G401.6 (cell line): ENCODE measurements around the gene EPHA8.

Experiments used
- FAIRE-seq: peaks from 2 replicates; lab custom pipeline; 2012; peaks lifted over from hg19 to GRCh38; lab: Jason Lieb, UNC

Gene EPHA8

DNA sequence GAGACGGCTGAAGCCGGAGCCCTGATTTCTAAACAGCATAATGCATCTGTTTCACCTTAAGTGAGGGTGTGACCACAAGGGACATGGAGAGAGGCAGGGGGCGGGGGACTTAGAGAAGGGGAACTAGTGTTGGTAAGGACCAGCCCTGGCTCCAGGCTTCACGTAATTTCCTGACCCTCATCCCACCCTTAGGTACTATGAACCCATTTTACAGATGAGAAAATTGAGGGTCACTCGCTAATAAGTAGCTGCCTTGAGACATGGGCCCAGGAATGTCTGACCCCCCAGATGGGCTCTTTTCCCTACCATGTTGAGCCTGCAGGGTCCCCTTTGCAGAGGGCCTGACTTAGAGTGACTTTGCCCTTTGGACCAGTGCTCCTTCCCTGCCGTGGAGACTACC lies 4.7 kb downstream of the EPHA8 start:
- no peak for FAIRE-seq

GRCh38 chr1:22569269-22569668 lies 6.0 kb downstream of the EPHA8 start:
- FAIRE-seq = no peak

- FAIRE-seq = no peak
Observed at GRCh38 chr1:22570140-22570909, 7.0 kb downstream of the EPHA8 start.

DNA sequence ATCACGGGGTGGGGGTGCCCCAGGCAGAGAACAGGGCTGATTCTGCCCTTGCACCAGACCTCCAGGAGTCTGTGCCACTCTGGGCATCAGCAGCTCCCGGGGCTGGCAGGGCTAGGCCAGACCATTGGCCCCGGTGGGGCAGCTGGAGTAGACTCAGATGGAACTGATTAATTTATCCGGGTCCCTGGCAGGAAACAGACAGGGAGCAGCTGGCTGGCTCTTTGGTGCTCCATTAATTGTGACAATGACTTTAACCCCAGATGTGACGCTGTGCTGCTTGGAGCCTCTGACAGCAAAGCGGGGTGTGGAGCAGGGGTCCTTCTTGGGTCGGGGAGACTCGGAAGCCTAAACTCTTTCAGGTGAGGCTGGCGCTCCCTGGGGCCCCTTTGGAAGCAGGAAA lies 9.5 kb downstream of the EPHA8 start:
- FAIRE-seq = no peak

DNA sequence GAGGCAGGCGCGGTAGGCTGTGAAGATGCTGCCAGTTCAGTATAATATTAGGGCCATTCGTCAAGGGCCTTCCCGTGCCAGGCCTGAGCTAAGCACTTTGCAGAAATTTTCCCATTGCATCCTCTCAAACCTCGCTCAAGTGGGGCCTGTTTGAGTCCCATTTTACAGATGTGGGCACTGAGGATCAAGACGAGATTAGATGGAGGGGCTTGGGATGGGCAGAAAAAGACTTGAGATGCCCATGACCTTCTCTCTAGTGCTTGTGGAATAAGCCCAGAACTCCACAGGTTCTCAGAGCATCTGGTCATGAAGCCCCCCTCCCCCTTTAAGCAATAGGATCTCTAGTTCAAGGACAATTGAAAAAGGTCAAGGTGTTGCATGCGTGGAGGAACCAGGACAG lies 9.9 kb downstream of the EPHA8 start:
- FAIRE-seq = no peak

DNA sequence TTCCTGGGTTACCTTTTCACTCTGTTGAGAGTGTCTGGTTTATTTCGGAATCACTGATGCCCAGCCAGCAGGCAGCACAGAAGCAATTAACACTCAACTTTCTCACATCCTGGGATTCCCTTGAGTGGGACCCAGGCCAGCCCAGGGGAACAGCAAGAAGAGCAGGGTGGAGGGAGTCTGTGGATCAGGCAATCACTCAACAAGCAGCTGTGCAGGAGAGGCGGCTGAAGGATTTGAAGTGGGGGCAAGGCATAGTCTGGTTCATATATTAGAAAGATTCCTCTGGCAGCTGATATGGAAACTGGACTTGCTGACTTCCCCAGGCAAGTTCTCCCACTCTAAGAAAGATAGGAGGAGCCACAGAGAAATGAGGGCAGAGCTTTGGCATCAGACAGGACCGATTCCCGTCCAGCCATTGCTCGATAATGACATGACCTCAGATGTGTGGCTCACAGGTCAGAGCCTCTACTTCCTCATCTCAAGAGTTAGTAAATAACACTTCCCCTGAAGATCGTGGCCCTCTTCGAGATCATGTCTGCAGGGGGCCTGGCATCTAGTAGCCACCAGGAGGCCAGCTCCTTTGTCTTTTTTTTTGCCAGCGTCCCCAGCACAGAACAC lies 12.4 kb downstream of the EPHA8 start:
- no peak for FAIRE-seq

DNA sequence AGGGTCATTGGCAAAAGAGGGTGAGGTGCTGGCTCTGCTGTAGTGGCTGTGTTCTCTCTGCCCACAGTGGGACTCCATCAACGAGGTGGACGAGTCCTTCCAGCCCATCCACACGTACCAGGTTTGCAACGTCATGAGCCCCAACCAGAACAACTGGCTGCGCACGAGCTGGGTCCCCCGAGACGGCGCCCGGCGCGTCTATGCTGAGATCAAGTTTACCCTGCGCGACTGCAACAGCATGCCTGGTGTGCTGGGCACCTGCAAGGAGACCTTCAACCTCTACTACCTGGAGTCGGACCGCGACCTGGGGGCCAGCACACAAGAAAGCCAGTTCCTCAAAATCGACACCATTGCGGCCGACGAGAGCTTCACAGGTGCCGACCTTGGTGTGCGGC lies 12.9 kb downstream of the EPHA8 start:
- FAIRE-seq = no peak

- FAIRE-seq = no peak
Observed at GRCh38 chr1:22576617-22577016, 13.3 kb downstream of the EPHA8 start.

DNA sequence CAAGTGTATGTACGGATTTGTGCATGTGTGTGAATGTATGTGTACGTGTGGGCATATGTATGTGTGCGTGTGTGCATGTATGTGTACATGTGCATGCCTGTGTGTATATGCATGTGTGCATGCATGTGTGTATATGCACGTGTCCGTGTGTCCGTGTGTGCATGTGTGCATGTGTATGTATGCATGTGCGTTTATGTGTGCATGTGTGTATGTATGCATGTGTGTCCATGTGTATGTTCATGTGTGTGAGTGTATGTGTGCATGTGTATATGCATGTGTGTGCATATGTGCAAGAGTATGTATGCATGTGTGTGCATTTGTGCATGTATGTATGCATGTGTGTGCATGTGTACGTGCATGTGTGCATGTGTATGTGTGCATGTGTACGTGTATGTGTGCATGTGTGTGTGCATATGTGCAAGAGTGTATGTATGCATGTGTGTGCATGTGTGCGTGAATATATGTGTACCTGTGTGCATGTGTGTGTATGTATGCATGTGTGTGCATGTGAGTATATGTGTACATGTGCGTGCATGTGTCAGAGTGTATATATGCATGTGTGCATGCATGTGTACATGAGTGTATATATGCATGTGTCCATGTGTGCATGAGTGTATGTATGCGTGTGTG lies 15.6 kb downstream of the EPHA8 start:
- no peak for FAIRE-seq

- FAIRE-seq = no peak
Observed at GRCh38 chr1:22579541-22580155, 16.4 kb downstream of the EPHA8 start.

DNA sequence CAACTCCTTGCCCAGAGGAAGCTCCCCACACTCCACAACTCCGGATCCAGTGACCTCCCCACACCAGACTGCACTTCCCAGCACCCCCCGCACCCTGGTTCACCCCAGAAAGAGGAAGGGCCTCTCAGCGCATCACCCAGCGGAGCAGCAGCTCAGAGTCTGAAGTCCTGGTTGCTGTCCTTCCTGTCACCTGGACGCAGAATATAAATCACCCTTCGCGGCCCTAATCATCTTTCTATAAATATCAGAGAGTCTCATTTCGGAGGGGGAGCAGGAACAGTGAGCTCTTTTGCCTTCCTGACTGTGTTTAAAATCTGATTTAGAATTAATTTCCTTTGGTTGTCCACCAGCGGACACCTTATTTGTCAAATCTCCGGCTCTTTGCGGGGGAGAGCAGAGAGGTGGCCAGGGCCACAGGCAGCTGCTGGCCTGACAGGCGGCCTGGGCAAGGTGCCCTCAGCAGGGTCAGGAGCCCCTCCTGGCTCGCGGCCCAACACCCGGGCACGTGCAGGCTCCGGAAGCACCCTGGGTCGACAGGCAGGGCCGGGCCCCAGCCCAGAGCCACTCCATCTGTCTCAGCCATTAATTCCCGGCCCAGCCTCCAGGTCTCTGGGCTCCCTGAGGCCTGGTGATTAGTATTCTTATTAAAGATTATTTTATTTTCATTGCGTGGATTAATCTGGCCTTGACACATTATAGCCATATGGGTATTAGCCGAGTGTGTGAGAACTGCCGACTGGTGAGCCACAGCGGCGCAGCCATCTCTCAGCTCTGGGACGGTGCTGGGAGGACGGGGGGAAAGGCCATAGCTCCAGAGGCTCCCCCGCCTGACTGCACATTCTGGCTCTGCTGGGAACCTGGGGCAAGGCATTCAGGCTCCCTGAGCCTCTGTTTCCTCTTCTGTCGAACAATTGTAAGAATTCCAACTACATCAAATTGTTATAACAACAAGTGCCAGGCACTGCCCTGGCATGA lies 19.7 kb downstream of the EPHA8 start:
- FAIRE-seq = no peak

- no peak for FAIRE-seq
Observed at GRCh38 chr1:22584001-22584562, 20.8 kb downstream of the EPHA8 start.

- no peak for FAIRE-seq
Observed at GRCh38 chr1:22584970-22585369, 21.7 kb downstream of the EPHA8 start.

DNA sequence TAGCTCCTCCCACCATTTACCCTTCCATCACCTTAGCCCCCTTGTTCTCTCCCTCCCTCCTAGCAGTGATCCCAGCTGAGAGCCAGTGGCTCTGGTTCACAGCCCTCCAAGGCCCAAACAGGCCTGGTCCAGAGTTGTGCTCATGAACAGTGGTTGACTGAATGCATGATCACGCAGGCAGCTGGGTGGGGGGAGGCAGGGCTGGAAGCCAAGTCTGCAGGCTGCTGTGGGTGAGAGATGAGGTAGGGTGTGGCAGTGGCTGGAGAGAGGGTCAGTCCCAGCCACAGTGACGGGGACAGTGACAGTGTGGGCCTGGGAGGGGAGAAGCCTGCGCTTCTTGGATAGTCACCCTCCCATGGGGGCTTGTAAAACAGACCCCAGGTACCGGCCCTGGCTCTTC lies 22.2 kb downstream of the EPHA8 start:
- no peak for FAIRE-seq

- FAIRE-seq = no peak
Observed at GRCh38 chr1:22586356-22587130, 23.3 kb downstream of the EPHA8 start.

DNA sequence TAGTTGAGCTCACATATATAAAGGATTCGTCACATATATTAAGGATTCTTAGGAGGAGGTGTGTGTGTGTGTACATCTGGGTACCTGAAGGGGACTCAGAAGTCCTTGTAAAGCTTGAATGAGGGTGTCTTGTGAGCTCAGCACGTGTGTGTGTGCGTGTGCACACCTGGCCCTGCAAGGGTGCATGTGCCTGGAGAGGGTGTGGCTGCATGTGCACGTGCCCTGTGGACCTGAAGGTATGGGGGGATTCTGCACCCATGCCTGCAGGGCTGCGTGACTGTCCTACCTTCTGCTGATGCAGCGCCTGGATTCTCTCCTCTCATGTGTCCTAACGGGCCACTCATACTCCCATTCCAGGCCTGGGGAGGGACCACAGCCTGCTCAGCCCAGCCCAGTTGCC lies 24.0 kb downstream of the EPHA8 start:
- no peak for FAIRE-seq

DNA sequence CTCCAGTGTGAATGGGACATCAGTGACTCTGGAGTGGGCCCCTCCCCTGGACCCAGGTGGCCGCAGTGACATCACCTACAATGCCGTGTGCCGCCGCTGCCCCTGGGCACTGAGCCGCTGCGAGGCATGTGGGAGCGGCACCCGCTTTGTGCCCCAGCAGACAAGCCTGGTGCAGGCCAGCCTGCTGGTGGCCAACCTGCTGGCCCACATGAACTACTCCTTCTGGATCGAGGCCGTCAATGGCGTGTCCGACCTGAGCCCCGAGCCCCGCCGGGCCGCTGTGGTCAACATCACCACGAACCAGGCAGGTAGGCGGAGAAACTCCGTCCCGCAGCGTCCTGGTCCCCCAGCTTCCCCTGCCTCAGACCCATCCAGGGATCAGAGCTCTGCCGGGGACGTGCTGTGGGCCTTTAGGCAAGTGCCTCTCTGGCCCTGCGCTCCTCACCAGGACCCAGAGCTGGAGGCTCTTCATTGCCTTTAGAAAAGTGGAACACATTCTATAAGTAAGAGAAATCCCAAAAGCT lies 25.7 kb downstream of the EPHA8 start:
- FAIRE-seq = no peak

GRCh38 chr1:22591576-22591975 lies 28.3 kb downstream of the EPHA8 start:
- no peak for FAIRE-seq

- no peak for FAIRE-seq
Observed at GRCh38 chr1:22592051-22592450, 28.8 kb downstream of the EPHA8 start.

DNA sequence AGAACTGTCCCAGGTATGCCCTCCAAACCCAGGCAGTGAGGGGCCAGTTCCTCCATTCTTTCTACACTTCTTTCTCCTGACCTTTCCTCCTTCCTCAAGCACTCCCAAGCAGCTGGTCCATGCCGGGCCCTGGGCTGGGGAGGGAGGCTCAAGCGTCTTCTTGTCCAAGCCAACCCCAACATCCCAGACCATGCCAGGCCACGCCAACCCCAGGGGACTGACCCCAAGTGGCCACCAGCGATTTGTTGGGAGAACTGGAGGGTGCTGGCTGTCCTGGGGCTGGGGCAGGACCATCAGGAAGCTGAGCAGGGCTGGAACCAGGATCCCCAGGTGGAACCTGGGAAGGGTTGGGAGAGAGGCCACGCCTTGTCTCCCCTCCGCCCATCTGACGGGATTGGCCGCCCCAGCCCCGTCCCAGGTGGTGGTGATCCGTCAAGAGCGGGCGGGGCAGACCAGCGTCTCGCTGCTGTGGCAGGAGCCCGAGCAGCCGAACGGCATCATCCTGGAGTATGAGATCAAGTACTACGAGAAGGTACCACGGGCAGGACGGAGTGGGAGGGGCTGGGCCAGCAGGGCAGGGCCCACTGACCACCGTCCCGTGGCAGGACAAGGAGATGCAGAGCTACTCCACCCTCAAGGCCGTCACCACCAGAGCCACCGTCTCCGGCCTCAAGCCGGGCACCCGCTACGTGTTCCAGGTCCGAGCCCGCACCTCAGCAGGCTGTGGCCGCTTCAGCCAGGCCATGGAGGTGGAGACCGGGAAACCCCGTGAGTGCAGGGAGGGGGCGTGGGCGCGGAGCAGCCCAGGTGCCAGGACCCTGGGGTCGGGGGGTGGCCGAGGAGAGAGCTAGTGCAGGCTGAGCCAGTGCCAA lies 29.9 kb downstream of the EPHA8 start:
- no peak for FAIRE-seq
